HG03354 (cell line): ENCODE measurements around the gene FAM222B.
A peak's percentile ranks its signal among the peaks of the same experiment; 100 is the strongest.
"Not testable (repeated sequence)": the region's sequence is repeated elsewhere in the genome, so short reads cannot be mapped to it uniquely, and the experiment has no call there.

Experiments
- ATAC-seq: cut with Tn5 transposase; IDR thresholded peaks from one replicate; pipeline ENCODE4 v1.9.1; 2021; ENCODE audit warnings: mild to moderate bottlenecking; ENCODE audit not compliant: unreplicated experiment, poor library complexity, severe bottlenecking

Gene FAM222B, protein sequence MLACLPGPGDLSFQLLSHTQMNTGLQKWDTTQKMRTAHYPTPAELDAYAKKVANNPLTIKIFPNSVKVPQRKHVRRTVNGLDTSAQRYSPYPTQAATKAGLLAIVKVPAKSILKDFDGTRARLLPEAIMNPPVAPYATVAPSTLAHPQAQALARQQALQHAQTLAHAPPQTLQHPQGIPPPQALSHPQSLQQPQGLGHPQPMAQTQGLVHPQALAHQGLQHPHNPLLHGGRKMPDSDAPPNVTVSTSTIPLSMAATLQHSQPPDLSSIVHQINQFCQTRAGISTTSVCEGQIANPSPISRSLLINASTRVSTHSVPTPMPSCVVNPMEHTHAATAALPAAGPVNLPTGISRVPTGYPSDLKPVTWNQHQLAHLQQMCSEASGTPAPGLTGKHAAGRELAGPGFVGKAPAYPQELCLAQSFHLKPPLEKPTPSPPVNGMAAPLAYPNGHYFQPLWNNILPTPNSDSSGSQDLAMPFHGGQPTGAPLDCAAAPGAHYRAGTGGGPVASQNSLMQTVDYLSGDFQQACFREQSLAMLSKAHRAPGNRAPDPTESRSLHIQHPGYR

DNA sequence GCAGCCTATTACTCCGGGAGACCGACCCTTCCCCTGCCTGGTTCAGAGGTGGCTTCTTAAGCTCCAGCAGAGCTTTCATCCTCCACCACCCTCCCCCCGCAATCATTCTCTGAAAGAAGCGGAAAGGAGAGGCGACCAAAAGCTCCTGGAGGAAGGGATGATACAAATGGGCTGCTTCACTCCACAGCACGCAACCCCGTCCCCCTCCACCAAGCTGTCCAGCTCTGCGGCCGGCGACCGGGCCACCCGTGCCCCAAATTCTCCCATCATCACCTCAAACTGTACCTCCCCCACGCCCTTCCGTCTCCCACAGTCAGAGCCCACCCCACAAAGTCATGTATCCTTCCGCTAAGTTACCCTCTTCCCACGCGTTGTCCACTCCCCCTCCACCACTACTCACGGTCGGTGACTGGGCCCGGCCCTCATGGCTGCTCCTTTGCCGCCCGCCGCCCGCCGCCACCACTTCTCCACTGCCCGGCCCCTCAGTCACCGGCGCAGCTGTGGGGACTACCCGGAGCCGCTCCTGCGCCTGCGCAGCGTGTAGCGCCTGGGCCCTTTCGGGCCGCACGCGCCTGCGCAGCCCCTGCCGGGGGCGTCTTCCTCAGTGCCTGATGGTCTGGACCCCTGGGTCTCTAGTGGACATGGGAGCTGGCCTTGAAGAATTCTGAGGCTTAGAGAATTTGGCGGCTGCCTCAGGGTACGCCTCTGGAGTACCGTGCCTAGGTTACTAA is at the start of gene FAM222B:
TSS of gene FAM222B (minus strand) at position 509 of the 731 bp plus-strand sequence. CDS start 76,123 bp downstream, outside the sequence.
- peak; percentile 85 for ATAC-seq

DNA sequence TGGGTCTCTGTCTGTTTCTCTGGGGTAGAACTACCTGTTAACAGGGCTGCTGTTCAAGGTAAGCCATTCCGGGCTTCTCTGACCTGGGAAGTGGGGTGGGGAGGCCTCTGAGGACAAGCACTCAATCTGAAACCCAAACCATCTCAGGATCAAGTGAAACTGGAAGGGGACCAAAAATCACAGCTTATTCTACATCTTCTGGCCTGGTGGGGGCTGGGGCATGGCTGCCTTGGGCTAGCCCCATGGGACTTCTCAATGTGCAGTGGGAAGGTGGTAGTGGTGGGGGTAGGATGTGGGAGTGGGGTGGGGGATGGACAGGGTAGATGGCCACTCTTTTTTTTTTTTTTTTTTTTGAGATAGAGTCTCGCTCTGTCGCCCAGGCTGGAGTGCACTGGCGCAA is 49.4 kb upstream of the FAM222B start:
- ATAC-seq: no peak

DNA sequence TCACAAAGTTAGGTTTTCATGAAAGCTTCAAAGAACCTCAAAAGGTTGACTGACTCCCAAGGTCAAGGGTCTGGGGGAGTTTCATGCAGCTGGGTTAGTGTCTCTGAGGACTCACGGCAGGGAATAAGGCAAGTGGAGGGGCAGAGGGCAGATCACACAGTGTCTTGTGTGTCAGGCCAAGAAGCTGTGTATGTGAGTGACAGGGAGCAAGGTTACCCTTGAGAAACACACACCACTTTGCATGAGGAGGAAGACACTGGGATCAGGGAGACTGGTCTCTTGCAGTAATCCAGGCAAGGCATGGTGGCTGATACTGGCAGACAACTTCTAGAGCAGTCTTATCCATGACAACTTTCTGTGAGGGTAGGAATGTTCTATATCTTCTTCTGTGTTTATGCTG is 48.6 kb upstream of the FAM222B start:
- no peak for ATAC-seq

DNA sequence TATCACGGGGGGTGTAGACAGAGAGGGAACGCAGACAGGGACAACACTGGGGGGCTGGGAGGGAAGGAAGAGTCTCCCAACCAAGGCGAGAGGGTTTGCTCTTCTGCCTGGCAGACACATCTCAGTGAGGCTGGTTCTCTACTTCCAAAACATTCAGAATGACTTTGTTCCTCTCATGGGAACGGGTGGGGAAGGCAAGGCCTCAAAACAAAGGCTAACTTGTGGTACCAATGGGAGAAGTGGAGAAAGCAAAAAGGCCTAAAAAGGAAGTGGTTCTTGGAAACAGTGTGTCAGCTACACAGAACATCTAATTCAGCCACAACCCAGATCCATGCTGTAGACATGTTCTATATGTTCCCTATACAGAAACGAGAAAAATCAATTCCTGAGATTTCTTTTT is 47.4 kb upstream of the FAM222B start:
- ATAC-seq: no peak

DNA sequence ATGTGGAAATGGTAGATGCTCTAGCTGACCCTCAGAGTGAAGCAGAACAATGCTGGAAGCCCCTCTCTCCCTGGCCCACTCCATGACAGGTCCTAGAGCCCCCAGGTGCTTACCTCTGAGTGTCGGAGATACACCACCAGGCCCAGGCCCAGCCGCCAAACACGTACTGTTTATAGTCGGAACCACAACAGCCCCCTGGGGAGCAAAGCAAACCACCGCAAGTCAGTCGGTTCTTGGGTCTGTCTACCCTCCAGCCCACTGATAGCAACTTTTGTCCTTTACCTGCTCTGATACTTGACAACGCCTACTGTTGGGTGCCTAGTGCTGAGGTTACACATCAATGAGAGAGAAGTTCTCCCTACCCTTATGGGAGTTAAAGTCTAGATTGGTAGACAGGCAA is 46.2 kb upstream of the FAM222B start:
- no peak for ATAC-seq

DNA sequence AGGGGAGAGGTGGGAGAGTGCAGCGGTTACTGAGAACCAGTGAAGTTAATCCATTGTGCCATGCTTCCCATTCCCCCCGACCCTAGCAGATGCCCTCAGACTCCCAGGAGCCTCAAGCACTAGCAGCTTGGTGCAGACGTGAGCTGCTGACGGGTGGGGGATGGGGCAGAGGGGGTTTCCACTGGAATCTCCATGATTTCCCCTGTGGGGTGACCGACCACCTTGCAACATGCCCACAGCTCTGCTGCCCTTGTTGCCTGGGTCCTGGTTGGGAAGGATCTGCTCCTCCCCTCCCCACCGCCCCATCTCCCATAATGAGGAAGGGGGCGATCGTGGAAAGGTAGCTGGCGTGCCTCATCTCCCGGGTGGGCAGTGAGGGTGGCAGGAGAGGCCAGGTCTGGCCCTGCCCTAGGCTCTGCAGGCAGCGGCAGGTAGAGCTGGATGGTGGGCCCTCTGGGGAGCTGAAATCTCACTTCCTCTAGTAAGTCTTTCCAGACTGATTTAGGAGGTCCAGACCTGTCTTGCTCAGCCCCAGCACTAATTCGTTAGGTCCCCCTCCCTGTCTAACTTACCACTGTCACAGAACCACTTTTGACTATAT is 45.4 kb upstream of the FAM222B start:
- ATAC-seq: no peak

DNA sequence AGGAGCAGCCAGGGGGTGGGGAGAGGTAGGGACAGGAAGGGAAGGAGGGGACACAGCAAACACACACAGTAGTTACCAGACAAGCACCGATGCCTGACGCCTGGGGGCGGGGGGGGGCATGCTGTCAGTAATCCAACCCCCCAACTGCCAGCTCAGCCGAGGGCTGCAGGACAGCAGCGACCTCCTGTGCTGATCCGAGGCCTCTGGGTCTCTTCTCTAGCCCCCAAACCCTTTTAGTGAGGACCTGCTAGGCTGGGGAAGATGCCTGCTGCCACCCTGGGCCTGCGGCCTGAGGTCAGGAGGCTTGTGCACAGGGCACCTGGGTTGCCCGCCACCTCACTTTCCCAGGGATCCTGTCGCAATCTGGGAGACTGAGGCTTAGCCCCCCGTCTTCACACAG is 43.4 kb upstream of the FAM222B start:
- ATAC-seq: no peak

DNA sequence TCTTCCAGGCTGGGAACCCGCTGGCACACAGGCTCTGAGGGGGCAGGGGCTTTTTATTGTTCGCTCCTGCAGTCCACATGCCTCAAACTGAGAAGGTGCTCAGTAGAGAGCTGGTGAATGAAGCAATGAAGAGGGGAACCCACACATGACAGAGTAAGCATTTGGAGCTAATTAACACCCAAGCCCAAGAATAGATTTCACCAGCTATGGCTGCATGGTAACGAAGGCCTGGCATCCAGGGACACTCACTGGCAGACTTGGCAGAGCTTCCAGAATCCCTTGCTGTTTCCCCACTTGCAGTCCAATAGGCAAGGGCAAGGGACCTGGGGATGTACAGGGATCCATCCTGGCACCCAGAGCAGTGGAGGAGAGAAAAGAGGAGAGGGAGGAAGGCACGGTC is 42.8 kb upstream of the FAM222B start:
- no peak for ATAC-seq

DNA sequence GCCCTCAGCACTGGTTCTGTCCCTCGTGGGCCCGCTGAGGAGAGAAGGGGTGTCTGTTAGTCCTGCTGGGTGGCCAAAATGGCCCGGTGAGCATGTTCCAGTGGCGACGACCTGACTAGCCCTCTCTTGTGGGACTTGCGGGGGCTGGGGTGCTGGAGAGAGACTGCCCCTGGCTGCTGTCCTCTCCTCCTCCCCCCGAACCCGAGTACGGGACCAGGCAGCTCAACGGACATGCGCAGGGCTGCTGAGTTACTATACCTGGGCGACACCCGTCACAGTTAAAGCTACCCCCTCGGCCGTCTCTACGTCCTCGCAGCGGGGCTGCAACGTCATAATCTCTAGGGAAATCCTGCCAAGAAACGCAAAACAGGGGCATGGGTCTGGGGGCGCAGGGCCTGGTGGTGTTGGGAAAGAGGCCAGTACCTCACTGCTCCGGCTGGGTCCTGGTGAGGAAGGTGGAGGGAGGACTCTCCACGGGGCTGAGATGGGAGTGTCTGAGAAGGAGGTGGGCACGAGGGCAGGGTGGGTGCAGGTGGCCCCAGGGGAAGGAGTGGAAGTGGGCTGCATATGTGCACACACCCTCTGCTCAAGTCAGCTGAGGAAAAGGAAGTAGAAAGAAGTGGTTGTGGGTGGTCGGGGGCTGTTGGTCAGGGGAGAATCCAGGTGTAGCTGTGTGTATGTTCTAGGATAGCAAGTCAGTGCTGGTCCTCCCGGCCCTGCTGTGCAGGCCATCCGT is 41.5 kb upstream of the FAM222B start:
- ATAC-seq: no peak

DNA sequence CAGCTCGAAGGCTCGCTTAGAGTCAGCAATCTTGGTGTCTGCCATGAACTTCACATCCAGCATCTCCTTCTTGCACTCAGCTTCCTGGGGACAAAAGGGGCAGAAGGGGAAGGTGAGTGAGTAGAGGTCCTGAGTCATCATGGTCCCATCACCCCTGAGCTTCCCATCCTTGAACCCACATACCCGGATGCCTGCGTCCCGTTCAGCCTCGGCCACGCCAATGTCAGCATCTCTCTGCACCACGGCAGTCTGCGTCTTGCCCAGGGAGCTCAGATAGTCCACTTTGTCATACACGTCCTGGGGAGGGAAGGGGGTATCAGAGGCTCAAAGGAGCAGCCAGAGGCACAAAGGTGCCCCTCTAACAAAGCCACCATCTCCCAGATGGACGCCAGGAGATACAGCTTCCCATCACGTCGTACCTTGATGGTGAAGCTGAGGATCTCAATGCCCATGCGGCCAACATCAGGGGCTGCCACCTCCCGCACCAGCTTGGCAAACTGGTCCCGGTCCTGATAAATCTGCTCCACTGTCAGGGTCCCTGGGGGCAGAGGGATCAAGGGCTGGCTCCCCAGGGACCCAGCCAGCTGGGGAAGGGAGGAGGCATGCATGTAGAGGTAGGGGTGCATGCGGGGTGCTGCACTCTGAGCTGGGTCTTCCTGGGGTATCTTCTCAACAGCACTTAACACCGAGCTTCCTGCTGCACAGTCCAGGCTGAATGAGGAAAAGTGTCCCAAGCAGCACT is 39.7 kb upstream of the FAM222B start:
- ATAC-seq: no peak

DNA sequence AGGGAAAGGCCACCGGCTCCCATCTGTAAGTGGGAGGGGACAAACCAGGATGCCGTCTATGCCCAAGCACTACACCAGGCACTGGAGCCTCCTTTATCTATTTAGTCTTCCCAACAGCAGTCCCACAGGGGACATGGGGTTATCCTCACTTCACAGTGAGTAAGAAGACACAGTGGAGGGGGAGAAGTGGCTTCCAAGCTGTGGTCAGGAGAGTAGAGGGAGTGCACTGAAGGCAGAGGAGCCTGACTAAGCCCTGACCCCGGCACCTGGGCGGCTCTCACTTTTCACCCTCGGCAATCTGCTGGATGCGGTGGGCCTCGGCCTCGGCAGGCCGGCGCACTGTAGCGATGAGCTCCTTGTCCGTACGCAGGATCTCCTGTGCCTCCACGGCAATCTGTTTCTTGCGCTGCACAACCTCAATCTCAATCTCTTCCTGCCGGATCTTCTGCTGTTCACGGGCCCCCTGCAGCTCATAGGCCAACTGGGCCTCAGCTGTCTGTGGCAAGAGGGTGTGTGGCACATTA is 39.0 kb upstream of the FAM222B start:
- ATAC-seq: no peak

DNA sequence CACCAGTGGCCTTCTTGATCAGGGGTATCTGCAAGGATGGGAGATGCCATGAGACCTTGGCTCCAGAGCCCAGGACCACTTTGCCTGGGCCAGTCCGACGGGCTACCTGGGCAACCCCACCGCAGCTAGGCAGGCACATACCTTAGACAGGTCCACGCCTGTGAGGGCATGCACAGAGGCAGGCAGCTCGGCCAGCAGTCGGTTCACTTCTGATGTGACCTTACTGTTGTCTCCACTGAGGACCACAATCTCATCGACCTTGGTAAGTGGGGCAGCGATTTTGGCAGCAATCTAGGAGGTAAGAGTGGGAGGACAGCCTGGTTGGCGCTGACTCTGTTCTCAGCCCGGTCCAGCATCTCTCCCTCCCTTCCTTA is 38.0 kb upstream of the FAM222B start:
- ATAC-seq: no peak

DNA sequence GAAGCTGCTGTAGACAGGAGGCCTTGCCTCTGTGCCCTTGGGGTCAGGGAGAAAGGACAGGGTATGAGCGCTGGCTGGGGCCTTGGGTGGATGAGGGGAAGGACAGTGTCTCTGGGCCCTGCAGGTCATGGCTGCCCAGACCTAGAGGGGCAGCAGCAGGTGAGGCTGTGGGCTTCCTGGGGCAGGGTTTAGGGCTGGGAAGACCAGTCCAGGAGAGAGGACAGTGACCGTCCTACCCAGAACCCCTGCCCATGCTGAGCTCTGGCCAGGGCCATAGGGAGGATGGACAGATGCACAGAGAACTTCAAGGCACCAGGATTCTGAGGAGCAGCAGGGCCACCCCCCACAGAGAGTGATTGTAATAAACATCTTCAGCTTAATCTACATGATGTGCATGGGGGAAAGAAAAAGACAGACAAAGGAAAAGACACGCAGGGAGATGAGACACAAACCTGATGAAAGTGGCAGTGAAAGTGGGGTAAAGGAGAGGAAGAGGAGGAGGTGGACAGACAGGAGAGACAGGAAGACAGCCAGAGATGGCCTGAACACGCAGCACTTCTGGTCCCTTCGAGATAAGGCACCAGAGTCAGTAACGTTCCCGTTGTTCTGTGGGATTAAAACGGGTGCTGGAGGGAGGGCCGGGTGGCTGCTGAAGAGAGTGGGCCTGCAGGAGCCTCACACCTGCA is 37.4 kb upstream of the FAM222B start:
- ATAC-seq: no peak

DNA sequence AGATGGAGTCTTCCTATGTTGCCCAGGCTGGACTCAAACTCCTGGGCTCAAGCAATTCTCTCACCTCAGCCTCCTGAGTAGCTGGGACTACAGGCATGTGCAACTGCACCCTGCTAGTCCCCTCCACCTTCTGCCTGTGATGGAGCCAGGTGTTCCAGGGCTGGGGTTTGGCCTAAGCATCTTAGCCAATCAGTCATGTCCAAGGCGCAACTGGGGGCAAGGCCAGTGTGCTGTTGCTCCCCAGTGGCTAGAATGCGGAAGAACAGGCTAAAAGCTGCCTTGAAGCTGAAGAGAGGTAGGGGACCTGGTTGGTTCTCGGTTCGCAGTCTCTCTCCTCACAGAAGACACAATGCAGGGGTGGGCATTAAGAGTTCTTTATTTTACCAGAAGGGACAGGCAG is 36.4 kb upstream of the FAM222B start:
- no peak for ATAC-seq

DNA sequence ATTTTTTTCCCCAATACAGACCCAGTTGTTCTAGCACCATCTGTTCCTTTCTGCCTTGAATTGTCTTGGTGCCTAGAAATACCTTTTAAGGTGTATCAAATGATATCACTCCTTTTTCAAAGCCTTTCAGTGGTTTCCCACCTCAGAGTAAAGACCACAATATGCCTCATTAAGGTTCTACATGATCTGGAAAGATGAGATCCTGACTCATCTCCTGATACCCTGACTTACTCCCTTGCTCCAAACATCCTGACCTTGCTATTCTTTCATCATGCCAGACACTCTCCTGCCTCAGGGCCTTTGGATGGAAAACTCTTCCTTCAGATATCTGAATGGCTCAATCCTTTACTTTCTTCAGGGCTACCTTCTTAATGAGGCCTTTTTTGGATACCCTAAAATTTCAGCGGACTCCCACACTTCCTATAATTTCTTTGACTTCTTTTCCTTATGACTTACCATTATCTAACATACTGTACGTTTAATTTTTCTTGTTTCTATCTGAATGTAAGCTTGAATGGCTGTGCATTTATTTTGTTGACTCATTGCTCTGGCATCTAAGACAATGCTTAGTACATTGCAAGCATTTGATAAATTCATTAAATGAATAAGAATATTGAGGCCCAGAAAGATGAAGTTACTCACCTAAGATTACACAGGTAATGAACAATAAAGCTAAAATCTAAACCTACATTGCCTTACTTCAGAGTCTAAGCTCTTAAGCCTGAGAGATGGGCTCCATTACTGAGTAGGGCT is 35.7 kb upstream of the FAM222B start:
- no peak for ATAC-seq

DNA sequence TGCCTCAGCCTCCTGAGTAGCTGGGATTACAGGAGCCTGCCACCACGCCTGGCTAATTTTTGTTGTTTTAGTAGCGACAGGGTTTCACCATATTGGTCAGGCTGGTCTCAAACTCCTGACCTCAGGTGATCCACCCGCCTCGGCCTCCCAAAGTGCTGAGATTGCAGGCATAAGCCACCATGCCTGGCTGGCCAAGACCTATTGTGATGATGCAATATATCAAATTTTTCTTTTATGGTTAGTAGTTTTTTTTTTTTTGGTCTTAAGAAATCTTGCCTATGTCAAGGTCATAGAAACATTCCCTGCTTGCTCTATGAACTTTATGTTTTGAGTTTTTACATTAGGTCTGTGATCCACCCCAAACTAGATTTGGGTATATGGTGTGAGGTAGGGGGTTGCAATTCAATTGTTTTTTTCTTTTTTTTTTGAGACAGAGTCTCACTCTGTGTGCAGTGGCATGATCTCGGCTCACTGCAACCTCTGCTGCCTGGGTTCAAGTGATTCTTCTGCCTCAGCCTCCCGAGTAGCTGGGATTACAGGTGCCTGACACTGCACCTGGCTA is 34.6 kb upstream of the FAM222B start:
- not testable (repeated sequence) for ATAC-seq

DNA sequence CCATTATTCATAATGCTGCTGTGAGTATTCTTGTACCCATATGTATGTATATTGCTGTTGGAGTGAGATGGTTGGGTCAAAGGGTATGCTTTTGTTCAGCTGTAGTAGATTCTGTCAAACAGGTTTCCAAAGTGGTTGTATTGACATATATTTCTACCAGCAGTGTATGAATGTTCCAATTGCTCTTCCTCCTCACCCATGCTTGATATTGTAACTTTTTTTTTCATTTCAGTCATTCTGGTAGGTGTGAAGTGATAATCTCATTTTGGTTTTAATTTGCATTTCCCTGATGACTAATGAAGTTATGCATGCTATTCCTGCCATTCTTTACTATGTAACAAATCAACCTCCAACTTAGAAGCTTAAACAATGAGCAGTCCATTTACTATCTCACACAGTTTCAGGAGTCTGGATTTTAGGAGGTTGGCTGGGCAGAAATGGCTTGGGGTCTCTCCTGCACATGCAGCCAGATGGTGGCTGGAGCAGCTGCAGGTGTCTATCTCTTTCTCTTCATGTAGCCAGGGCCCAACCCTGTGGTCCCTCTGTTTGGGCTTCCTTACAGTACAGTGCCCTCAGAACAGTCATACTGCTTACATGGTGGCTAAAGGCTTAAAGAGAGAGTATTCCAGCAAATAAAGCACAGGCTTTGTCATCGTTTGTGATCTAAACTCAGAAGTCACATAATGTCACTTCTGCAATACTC is 33.4 kb upstream of the FAM222B start:
- no peak for ATAC-seq
